Osteocyte (in vitro differentiated cells): ENCODE results near the gene SP7. TPM values are rescaled to one million over a fixed set of nuclear protein-coding genes. Genes with fewer than 3 reads are reported as not detected.

ENCODE experiments used
- DNase-seq: peaks from one replicate; pipeline ENCODE4 v3.0.0; 2021; ENCODE audit warnings: mixed read lengths; ENCODE audit not compliant: unreplicated experiment; ENCODE audit errors: extremely low spot score
- H3K27ac Mint-ChIP-seq: one replicate; pipeline ENCODE4 v1.8.0; 2021; ENCODE audit warnings: mild to moderate bottlenecking, mixed read lengths; ENCODE audit not compliant: unreplicated experiment
- H3K27me3 Mint-ChIP-seq: one replicate; pipeline ENCODE4 v1.8.0; 2021; ENCODE audit warnings: mixed read lengths; ENCODE audit not compliant: unreplicated experiment
- H3K36me3 Mint-ChIP-seq: one replicate; pipeline ENCODE4 v1.8.0; 2021; ENCODE audit warnings: mixed read lengths; ENCODE audit not compliant: unreplicated experiment
- H3K4me1 Mint-ChIP-seq: one replicate; pipeline ENCODE4 v1.8.0; 2021; ENCODE audit warnings: mixed read lengths; ENCODE audit not compliant: unreplicated experiment
- H3K4me3 Mint-ChIP-seq: one replicate; pipeline ENCODE4 v1.8.0; 2021; ENCODE audit warnings: mild to moderate bottlenecking, moderate library complexity, mixed read lengths; ENCODE audit not compliant: unreplicated experiment
- H3K9me3 Mint-ChIP-seq: one replicate; pipeline ENCODE4 v1.8.0; 2021; ENCODE audit warnings: mixed read lengths; ENCODE audit not compliant: unreplicated experiment
- total RNA-seq: library from RNA; stranded (reverse); gene quantifications from 2 replicates; pipeline ENCODE4 v1.2.1, GENCODE V29; 2021
- TF ChIP-seq, protein P1 (sequence below): fragments of 200-600 bp; sonication (generic); IDR thresholded peaks from 2 replicates; pipeline ENCODE4 v1.5.0; 2021; ENCODE audit warnings: antibody characterized with exemption, mild to moderate bottlenecking, moderate library complexity

SP7 gene
- total RNA-seq, 1 donor from 2014 or later, result not detected

- Mint-ChIP-seq H3K27me3 (no peaks in the 10 kb centered on the region), H3K4me3 (no peak overlapping the region), H3K36me3 (no peaks in the 10 kb centered on the region), H3K4me1 (peaks cover 1% of the 10 kb centered on the region), H3K9me3 (no peaks in the 10 kb centered on the region), H3K27ac (no peak overlapping the region)
- DNase-seq, result no peak
- TF ChIP-seq, protein P1, sequence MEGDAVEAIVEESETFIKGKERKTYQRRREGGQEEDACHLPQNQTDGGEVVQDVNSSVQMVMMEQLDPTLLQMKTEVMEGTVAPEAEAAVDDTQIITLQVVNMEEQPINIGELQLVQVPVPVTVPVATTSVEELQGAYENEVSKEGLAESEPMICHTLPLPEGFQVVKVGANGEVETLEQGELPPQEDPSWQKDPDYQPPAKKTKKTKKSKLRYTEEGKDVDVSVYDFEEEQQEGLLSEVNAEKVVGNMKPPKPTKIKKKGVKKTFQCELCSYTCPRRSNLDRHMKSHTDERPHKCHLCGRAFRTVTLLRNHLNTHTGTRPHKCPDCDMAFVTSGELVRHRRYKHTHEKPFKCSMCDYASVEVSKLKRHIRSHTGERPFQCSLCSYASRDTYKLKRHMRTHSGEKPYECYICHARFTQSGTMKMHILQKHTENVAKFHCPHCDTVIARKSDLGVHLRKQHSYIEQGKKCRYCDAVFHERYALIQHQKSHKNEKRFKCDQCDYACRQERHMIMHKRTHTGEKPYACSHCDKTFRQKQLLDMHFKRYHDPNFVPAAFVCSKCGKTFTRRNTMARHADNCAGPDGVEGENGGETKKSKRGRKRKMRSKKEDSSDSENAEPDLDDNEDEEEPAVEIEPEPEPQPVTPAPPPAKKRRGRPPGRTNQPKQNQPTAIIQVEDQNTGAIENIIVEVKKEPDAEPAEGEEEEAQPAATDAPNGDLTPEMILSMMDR, result no peak
Observed at GRCh38 chr12:53288322-53288721, 47.8 kb downstream of the SP7 start.

DNA sequence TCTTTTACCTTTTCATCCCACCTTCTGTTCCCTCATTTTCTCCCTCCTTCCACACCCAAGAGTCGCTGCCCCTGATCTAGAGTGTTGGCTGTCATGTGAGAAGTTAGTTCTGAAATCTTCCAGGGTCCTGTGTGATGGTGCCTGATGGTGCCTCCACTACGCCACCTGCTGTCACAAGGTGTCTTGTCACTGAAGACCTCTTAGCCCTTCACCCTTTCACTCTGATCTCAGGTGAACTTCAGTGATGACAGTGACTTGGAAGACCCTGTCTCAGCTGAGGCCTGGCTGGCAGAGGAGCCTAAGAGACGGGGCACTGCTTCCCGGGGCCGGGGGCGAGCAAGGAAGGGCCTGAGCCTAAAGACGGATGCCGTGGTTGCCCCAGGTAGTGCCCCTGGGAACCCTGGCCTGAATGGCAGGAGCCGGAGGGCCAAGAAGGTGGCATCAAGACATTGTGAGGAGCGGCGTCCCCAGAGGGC, 48.4 kb downstream of the SP7 start:
- H3K27ac Mint-ChIP-seq, result no peak overlapping the region
- no peak overlapping the region for H3K4me3 Mint-ChIP-seq
- H3K36me3 Mint-ChIP-seq, result no peaks in the 10 kb centered on the region
- H3K4me1 Mint-ChIP-seq, result peaks cover 1% of the 10 kb centered on the region
- no peak for DNase-seq
- no peaks in the 10 kb centered on the region for H3K9me3 Mint-ChIP-seq
- TF ChIP-seq, protein P1, result peak; percentile 78
- no peaks in the 10 kb centered on the region for H3K27me3 Mint-ChIP-seq

GRCh38 chr12:53286448-53286847, 49.7 kb downstream of the SP7 start:
- DNase-seq, result no peak
- Mint-ChIP-seq H3K36me3 (no peaks in the 10 kb centered on the region), H3K4me1 (peaks cover 1% of the 10 kb centered on the region), H3K27me3 (no peaks in the 10 kb centered on the region), H3K27ac (no peak overlapping the region), H3K9me3 (no peaks in the 10 kb centered on the region), H3K4me3 (no peak overlapping the region)
- TF ChIP-seq, protein P1, result no peak

- Mint-ChIP-seq H3K27ac (no peak overlapping the region), H3K4me1 (no peaks in the 10 kb centered on the region), H3K36me3 (peaks cover 3% of the 10 kb centered on the region), H3K27me3 (no peaks in the 10 kb centered on the region), H3K4me3 (no peak overlapping the region), H3K9me3 (no peaks in the 10 kb centered on the region)
- DNase-seq, result no peak
- TF ChIP-seq, protein P1, result no peak
Observed at GRCh38 chr12:53279888-53280498, 56.2 kb downstream of the SP7 start.

DNA sequence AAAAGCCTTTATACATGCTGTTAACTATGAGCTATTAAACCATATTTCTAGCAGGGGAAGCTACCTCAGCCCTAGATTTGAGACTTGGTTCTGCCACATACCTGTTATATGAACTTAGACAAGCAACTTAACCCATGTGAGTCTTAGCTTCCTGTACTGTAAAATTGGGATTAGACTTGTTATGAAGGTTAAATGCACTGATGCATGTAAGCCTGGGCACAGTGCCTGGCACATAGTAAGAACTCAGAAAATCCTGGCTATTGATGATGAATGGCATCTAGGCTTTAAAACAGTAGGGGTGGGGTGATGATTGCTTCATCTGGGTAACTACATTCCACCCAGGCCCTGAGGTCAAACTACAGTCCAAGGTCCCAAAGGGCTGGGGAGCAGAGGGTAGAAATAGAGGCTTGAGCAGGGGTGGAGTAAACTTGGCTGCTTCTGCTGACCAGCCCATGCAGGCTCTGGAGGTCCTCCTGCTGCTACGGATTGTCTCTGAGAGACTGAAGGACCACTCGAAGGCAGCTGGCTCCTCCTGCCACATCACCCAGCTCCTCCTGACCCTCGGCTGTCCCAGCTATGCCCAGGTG, 56.8 kb downstream of the SP7 start:
- H3K36me3 Mint-ChIP-seq, result peaks cover 3% of the 10 kb centered on the region
- H3K9me3 Mint-ChIP-seq, result no peaks in the 10 kb centered on the region
- TF ChIP-seq, protein P1, result no peak
- no peak overlapping the region for H3K27ac Mint-ChIP-seq
- no peaks in the 10 kb centered on the region for H3K4me1 Mint-ChIP-seq
- H3K4me3 Mint-ChIP-seq, result no peak overlapping the region
- no peak for DNase-seq
- H3K27me3 Mint-ChIP-seq, result no peaks in the 10 kb centered on the region
